Measurements from ENCODE around the gene C1QTNF5. TPM values are rescaled to one million over a fixed set of nuclear protein-coding genes. Genes with fewer than 3 reads are reported as not detected.

C1QTNF5 gene
- total and polyA plus RNA-seq, 2 of the 8 experiments (the other 6 are each of a cell fraction or from before 2014, with no cell fraction given), result 2.2 to 2.7 TPM

GRCh38 chr11:119381181-119381988 is 40.7 kb upstream of the C1QTNF5 start, which contains the start of gene USP2 (continued):
- peak; percentile 42 to 87; a peak in 2 of 4 replicates for TF ChIP-seq HDAC2 (IDR thresholded peaks at IDR 0.05; ENCODE audit: borderline replicate concordance in 1 of 2, low read depth in 2 of 2, low read length in 2 of 2)
- TF ChIP-seq CTBP2 (IDR thresholded peaks at IDR 0.05; ENCODE audit: borderline replicate concordance, insufficient read depth, insufficient read length, low read length), result no peak
- TF ChIP-seq CBX8 (IDR thresholded peaks at IDR 0.05; ENCODE audit: borderline replicate concordance, low read depth, low read length), result no peak
- TF ChIP-seq PHF8 (conservative IDR thresholded peaks at IDR 0.05; ENCODE audit: low read depth, low read length), result peak; percentile 32; the same call in 1 of the 2 replicates
- TF ChIP-seq KDM1A (IDR thresholded peaks at IDR 0.05; ENCODE audit: borderline replicate concordance, low read length), result no peak
- TF ChIP-seq EP300 (IDR thresholded peaks at IDR 0.05; ENCODE audit: borderline replicate concordance in 1 of 2, low read depth in 2 of 2, low read length in 2 of 2), result no peak
- peak; percentile 51; the same call in 1 of the 2 replicates for TF ChIP-seq ATF2 (IDR thresholded peaks at IDR 0.05; ENCODE audit: low read length)
- TF ChIP-seq POLR2A (IDR thresholded peaks at IDR 0.05; ENCODE audit: control extremely low read depth in 1 of 2, low read depth in 2 of 2, low read length in 2 of 2), result peak in 1 of 2 experiments; percentile 18; a peak in 1 of 3 replicates
- no peak for TF ChIP-seq RNF2 (IDR thresholded peaks at IDR 0.05; ENCODE audit: borderline replicate concordance, low read depth, low read length, missing control alignments, poor library complexity, severe bottlenecking)
- no peak for TF ChIP-seq SP2 (IDR thresholded peaks at IDR 0.05; ENCODE audit: low read length)
- TF ChIP-seq JUND (IDR thresholded peaks at IDR 0.05; ENCODE audit: low read length), result no peak
- TF ChIP-seq ATF3 (IDR thresholded peaks at IDR 0.05; ENCODE audit: insufficient read depth, low read depth, low read length), result no peak
- TF ChIP-seq TAF7 (optimal IDR thresholded peaks at IDR 0.05; ENCODE audit: borderline replicate concordance, low read depth, low read length), result no peak
- no peak for TF ChIP-seq EZH2 (IDR thresholded peaks at IDR 0.05; ENCODE audit: low read depth, low read length, severe bottlenecking)
- peak; percentile 97 for TF ChIP-seq MAX (IDR thresholded peaks at IDR 0.05)
- TF ChIP-seq BCL11A (IDR thresholded peaks at IDR 0.05; ENCODE audit: low read depth in 2 of 2, low read length in 2 of 2), result no peak
- TF ChIP-seq TAF1 (IDR thresholded peaks at IDR 0.05; ENCODE audit: low read depth, low read length), result peak; percentile 43; the same call in 1 of the 2 replicates
- TF ChIP-seq CHD2 (IDR thresholded peaks at IDR 0.05; ENCODE audit: low read length), result no peak
- no peak for TF ChIP-seq TEAD4 (IDR thresholded peaks at IDR 0.05; ENCODE audit: low read depth, low read length)
- no peak for TF ChIP-seq NRF1 (IDR thresholded peaks at IDR 0.05; ENCODE audit: low read depth, low read length)

Measured in H1 (cell line).